ENCODE measurements around the gene GARS1. TPM values are rescaled to one million over a fixed set of nuclear protein-coding genes. Genes with fewer than 3 reads are reported as not detected.

The GARS1 gene
- total and polyA plus RNA-seq, 9 of the 15 experiments (the other 6 are each of a cell fraction or from before 2014, with no cell fraction given): 142 to 769 (median 272) TPM

- Histone ChIP-seq H3K9ac (ENCODE audit: insufficient read depth in 1 of 2, low read depth in 2 of 2, low read length in 2 of 2) (no peak overlapping the region), H3K36me3 (ENCODE audit: control insufficient read depth, insufficient read depth, low read length) (no peaks in the 10 kb centered on the region), H3K4me3 (no peak overlapping the region), H3K79me2 (ENCODE audit: control insufficient read depth, insufficient read depth, low read length) (no peaks in the 10 kb centered on the region), H3K9me1 (ENCODE audit: control insufficient read depth, insufficient read depth, low read length) (no peaks in the 10 kb centered on the region), H2AFZ (ENCODE audit: low read depth, low read length) (no peak overlapping the region), H4K20me1 (replicated peaks; ENCODE audit: control insufficient read depth, insufficient read depth, low read length) (no peaks in the 10 kb centered on the region), H3K9me3 (replicated peaks; ENCODE audit: control insufficient read depth, insufficient read depth, low read depth, low read length) (no peaks in the 10 kb centered on the region), H3K27me3 (ENCODE audit: control insufficient read depth in 2 of 2, insufficient read depth in 2 of 2, low read length in 2 of 2) (no peaks in the 10 kb centered on the region), H3K4me1 (replicated peaks in 1 of 2; ENCODE audit: control insufficient read depth in 2 of 2, insufficient read depth in 2 of 2, low read length in 2 of 2) (peaks cover 0 to 10% of the 10 kb centered on the region in 2 experiments; a peak in 3 of 5 replicates), H3K4me2 (ENCODE audit: insufficient read depth, low read length) (no peak overlapping the region), H3K27ac (ENCODE audit: extremely low read depth, low read depth, low read length) (no peak overlapping the region)
- intact Hi-C loops (cut with micrococcal nuclease) (loop anchor here (1.0 to 5.0 kb wide), 3 partner anchors 15 to 191 kb away; no protein-coding TSS in a partner anchor), in situ Hi-C loops (cut with MboI) (no loop called here)
- FAIRE-seq (peak; percentile 93), ATAC-seq (peak; percentile 97), DNase-seq (ENCODE audit: extremely low read depth in 1 of 4, low spot score in 3 of 4) (peak; percentile 69 to 75 (median 72))
- ChIA-PET CTCF (ENCODE audit: low intra/inter-chr PET ratio) (interaction anchor here (3.0 kb wide), 2 partner anchors 15 to 192 kb away, joined by 14 to 22 read pairs; no protein-coding TSS in a partner anchor), POLR2A (interaction anchor here (0.6 kb wide), 1 partner anchor 128 kb away, joined by 3 read pairs; no protein-coding TSS in a partner anchor)
- 18% methylated on average over 6 of the region's 6 CpGs for WGBS (ENCODE audit: insufficient coverage, low coverage, missing lambda C conversion rate)
- no TSS peak for BruUV-seq (replicated peaks)
- TF ChIP-seq PKNOX1 (IDR thresholded peaks at IDR 0.05) (no peak), MAZ (CRISPR knock-in tag; conservative IDR thresholded peaks at IDR 0.05 in 1 of 2, IDR thresholded peaks at IDR 0.05 in 1 of 2) (0 out of 4 replicates have a peak, but pooled peaks of 1 of the 2 experiments have one; percentile 32), CBX3 (IDR thresholded peaks at IDR 0.05; ENCODE audit: borderline replicate concordance in 1 of 2, low read length in 2 of 2) (0 out of 3 replicates have a peak, but pooled peaks of 1 of the 2 experiments have one; percentile 21), TEAD4 (IDR thresholded peaks at IDR 0.05; ENCODE audit: low read length) (0 out of 2 replicates have a peak, but pooled peaks have one; percentile 27), TEAD4 (CRISPR knock-in tag; IDR thresholded peaks at IDR 0.05; ENCODE audit: borderline replicate concordance) (no peak), CTCF (IDR thresholded peaks at IDR 0.05 in 2 of 3, conservative IDR thresholded peaks at IDR 0.05 in 1 of 3; ENCODE audit: insufficient read depth in 2 of 3, low read depth in 1 of 3, low read length in 3 of 3) (peak; percentile 72 to 79 (median 77)), FOXA3 (CRISPR knock-in tag; conservative IDR thresholded peaks at IDR 0.05 in 1 of 2, IDR thresholded peaks at IDR 0.05 in 1 of 2) (peak; percentile 94 to 96), ZNF699 (CRISPR knock-in tag; IDR thresholded peaks at IDR 0.05; ENCODE audit: insufficient replicate concordance) (no peak)
- TF ChIP-seq, protein P1, sequence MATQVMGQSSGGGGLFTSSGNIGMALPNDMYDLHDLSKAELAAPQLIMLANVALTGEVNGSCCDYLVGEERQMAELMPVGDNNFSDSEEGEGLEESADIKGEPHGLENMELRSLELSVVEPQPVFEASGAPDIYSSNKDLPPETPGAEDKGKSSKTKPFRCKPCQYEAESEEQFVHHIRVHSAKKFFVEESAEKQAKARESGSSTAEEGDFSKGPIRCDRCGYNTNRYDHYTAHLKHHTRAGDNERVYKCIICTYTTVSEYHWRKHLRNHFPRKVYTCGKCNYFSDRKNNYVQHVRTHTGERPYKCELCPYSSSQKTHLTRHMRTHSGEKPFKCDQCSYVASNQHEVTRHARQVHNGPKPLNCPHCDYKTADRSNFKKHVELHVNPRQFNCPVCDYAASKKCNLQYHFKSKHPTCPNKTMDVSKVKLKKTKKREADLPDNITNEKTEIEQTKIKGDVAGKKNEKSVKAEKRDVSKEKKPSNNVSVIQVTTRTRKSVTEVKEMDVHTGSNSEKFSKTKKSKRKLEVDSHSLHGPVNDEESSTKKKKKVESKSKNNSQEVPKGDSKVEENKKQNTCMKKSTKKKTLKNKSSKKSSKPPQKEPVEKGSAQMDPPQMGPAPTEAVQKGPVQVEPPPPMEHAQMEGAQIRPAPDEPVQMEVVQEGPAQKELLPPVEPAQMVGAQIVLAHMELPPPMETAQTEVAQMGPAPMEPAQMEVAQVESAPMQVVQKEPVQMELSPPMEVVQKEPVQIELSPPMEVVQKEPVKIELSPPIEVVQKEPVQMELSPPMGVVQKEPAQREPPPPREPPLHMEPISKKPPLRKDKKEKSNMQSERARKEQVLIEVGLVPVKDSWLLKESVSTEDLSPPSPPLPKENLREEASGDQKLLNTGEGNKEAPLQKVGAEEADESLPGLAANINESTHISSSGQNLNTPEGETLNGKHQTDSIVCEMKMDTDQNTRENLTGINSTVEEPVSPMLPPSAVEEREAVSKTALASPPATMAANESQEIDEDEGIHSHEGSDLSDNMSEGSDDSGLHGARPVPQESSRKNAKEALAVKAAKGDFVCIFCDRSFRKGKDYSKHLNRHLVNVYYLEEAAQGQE (IDR thresholded peaks at IDR 0.05; ENCODE audit: borderline replicate concordance): peak; percentile 56; the same call in 1 of the 2 replicates
- TF ChIP-seq, protein P1 (CRISPR knock-in tag; IDR thresholded peaks at IDR 0.05; ENCODE audit: low read depth): no peak
These were observed 45.8 kb upstream of the GARS1 start for GRCh38 chr7:30548845-30549244.
